WTC11 (cell line): ENCODE results near the gene CTIF. TPM values are rescaled to one million over a fixed set of nuclear protein-coding genes. Genes with fewer than 3 reads are reported as not detected.

Source experiments
- ATAC-seq: fragments of 200-7000 bp; cut with Tn5 transposase; 2 replicates; pipeline ENCODE4 v1.10.0; 2021; ENCODE audit warnings: mild to moderate bottlenecking, moderate library complexity
- CTCF ChIA-PET: fragments of 300-600 bp; sonication (Branson Sonifier 250); formaldehyde crosslinking; loops from one replicate; lab custom pipeline; 2021; ENCODE audit warnings: antibody characterized with exemption; lab: Charles Lee
- POLR2A ChIA-PET: fragments of 350-600 bp; sonication (Branson Sonifier 250); formaldehyde crosslinking; loops from one replicate; lab custom pipeline; 2021; ENCODE audit warnings: antibody characterized with exemption; lab: Charles Lee
- DNase-seq: peaks from one replicate; pipeline ENCODE4 v3.0.0; 2021; ENCODE audit warnings: low spot score
- H3K27ac Mint-ChIP-seq: 2 replicates; pipeline ENCODE4 v1.8.0; 2021; ENCODE audit warnings: mixed read lengths
- H3K27me3 Mint-ChIP-seq: 2 replicates; pipeline ENCODE4 v1.8.0; 2021; ENCODE audit warnings: low read depth, mild to moderate bottlenecking, moderate library complexity, mixed read lengths
- H3K36me3 Mint-ChIP-seq: 2 replicates; pipeline ENCODE4 v1.8.0; 2021; ENCODE audit warnings: mixed read lengths
- H3K4me1 Mint-ChIP-seq: 2 replicates; pipeline ENCODE4 v1.8.0; 2022; ENCODE audit warnings: mixed read lengths
- H3K4me3 Mint-ChIP-seq: 2 replicates; pipeline ENCODE4 v1.8.0; 2021; ENCODE audit warnings: mild to moderate bottlenecking, moderate library complexity, mixed read lengths
- H3K9me3 Mint-ChIP-seq: 2 replicates; pipeline ENCODE4 v1.8.0; 2021; ENCODE audit warnings: mixed read lengths
- ARID4B ChIP-seq: sonication (generic); formaldehyde crosslinking; IDR thresholded peaks from 2 replicates; pipeline ENCODE4 v1.8.0; 2023; ENCODE audit warnings: missing genetic modification reagents, mild to moderate bottlenecking, borderline replicate concordance
- ATF1 ChIP-seq: sonication (generic); formaldehyde crosslinking; IDR thresholded peaks from 2 replicates; pipeline ENCODE4 v1.8.1; 2023; ENCODE audit warnings: mild to moderate bottlenecking, moderate library complexity, missing genetic modification reagents
- CDX4 ChIP-seq: fragments of 250-450 bp; sonication (Bioruptor Pico); IDR thresholded peaks from 2 replicates; pipeline ENCODE4 v1.9.0; 2021; ENCODE audit warnings: moderate library complexity, mild to moderate bottlenecking, inconsistent platforms, borderline replicate concordance
- CREB1 ChIP-seq: sonication (generic); formaldehyde crosslinking; IDR thresholded peaks from 2 replicates; pipeline ENCODE4 v1.8.0; 2023; ENCODE audit warnings: mild to moderate bottlenecking, missing genetic modification reagents
- EMX1 ChIP-seq: fragments of 250-450 bp; sonication (Bioruptor Pico); IDR thresholded peaks from 2 replicates; pipeline ENCODE4 v1.8.0; 2021; ENCODE audit warnings: mild to moderate bottlenecking
- ERG ChIP-seq: fragments of 250-450 bp; sonication (Bioruptor Pico); IDR thresholded peaks from 2 replicates; pipeline ENCODE4 v1.8.0; 2021; ENCODE audit warnings: mild to moderate bottlenecking
- HMGA2 ChIP-seq: fragments of 250-450 bp; sonication (Bioruptor Pico); IDR thresholded peaks from 2 replicates; pipeline ENCODE4 v1.4.0; 2021; ENCODE audit warnings: mild to moderate bottlenecking, moderate library complexity
- MAX ChIP-seq: sonication (generic); formaldehyde crosslinking; IDR thresholded peaks from 2 replicates; pipeline ENCODE4 v1.8.0; 2022; ENCODE audit warnings: mild to moderate bottlenecking, missing genetic modification reagents
- OVOL2 ChIP-seq: fragments of 250-450 bp; sonication (Bioruptor Pico); IDR thresholded peaks from 2 replicates; pipeline ENCODE4 v1.9.0; 2021; ENCODE audit warnings: mild to moderate bottlenecking, borderline replicate concordance
- STAT6 ChIP-seq: sonication (generic); formaldehyde crosslinking; conservative IDR thresholded peaks from 2 replicates; pipeline ENCODE4 v1.8.1; 2023; ENCODE audit warnings: mild to moderate bottlenecking, low read depth, missing genetic modification reagents, moderate library complexity
- TEAD1 ChIP-seq: sonication (generic); formaldehyde crosslinking; IDR thresholded peaks from 2 replicates; pipeline ENCODE4 v1.8.0; 2022; ENCODE audit warnings: mild to moderate bottlenecking, missing genetic modification reagents
- USF1 ChIP-seq: sonication (generic); formaldehyde crosslinking; IDR thresholded peaks from 2 replicates; pipeline ENCODE4 v1.8.0; 2022; ENCODE audit warnings: mild to moderate bottlenecking, missing genetic modification reagents
- ZNF138 ChIP-seq: sonication (generic); formaldehyde crosslinking; conservative IDR thresholded peaks from 2 replicates; pipeline ENCODE4 v1.8.1; 2022; ENCODE audit warnings: mild to moderate bottlenecking, moderate library complexity, missing genetic modification reagents
- ZNF232 ChIP-seq: sonication (generic); formaldehyde crosslinking; IDR thresholded peaks from 2 replicates; pipeline ENCODE4 v1.8.0; 2022; ENCODE audit warnings: mild to moderate bottlenecking, missing genetic modification reagents
- ZNF317 ChIP-seq: sonication (generic); formaldehyde crosslinking; IDR thresholded peaks from 2 replicates; pipeline ENCODE4 v1.8.1; 2023; ENCODE audit warnings: low read depth, mild to moderate bottlenecking, moderate library complexity, missing genetic modification reagents, borderline replicate concordance
- ZNF512 ChIP-seq: sonication (generic); formaldehyde crosslinking; IDR thresholded peaks from 2 replicates; pipeline ENCODE4 v1.8.1; 2022; ENCODE audit warnings: missing genetic modification reagents, borderline replicate concordance
- ZNF532 ChIP-seq: fragments of 250-450 bp; sonication (Bioruptor Pico); IDR thresholded peaks from 2 replicates; pipeline ENCODE4 v1.9.0; 2021; ENCODE audit warnings: mild to moderate bottlenecking, borderline replicate concordance
- total RNA-seq: library from RNA; stranded (reverse); gene quantifications from 3 replicates; pipeline ENCODE4 v1.2.3, GENCODE V29; 2021

CTIF gene
- total RNA-seq, 1 experiment from 2014 or later = 28.5 TPM

GRCh38 chr18:48655508-48655907, 116.7 kb downstream of the CTIF start (continued):
- no peak for TF ChIP-seq ZNF512
- TF ChIP-seq TEAD1 (CRISPR knock-in tag) = no peak
- TF ChIP-seq ZNF232 (CRISPR knock-in tag) = no peak
- no peak for TF ChIP-seq OVOL2 (CRISPR knock-in tag)
- TF ChIP-seq ZNF138 (CRISPR knock-in tag) = no peak
- no peak for TF ChIP-seq USF1

GRCh38 chr18:48656176-48656575, 117.3 kb downstream of the CTIF start:
- Mint-ChIP-seq H3K27ac (no peak overlapping the region), H3K36me3 (no peaks in the 10 kb centered on the region), H3K9me3 (peaks cover 4% of the 10 kb centered on the region)
- no peak for TF ChIP-seq CDX4
- no peak for TF ChIP-seq HMGA2 (CRISPR knock-in tag)
- TF ChIP-seq, all 79 proteins: peak for 0
- no peak overlapping the region for H3K4me3 Mint-ChIP-seq
- no peak for ATAC-seq
- no peak for DNase-seq
- H3K27me3 Mint-ChIP-seq = peaks cover 3% of the 10 kb centered on the region; the same call in 1 of the 2 replicates
- peaks cover 3% of the 10 kb centered on the region for H3K4me1 Mint-ChIP-seq
- POLR2A ChIA-PET = no interaction called here
- CTCF ChIA-PET = no interaction called here

GRCh38 chr18:48656582-48656981, 117.8 kb downstream of the CTIF start:
- DNase-seq (no peak), ATAC-seq (no peak)
- H3K36me3 Mint-ChIP-seq = no peaks in the 10 kb centered on the region
- H3K4me3 Mint-ChIP-seq = no peak overlapping the region
- peaks cover 3% of the 10 kb centered on the region; the same call in 1 of the 2 replicates for H3K27me3 Mint-ChIP-seq
- POLR2A ChIA-PET = interaction anchor here (0.5 kb wide), 1 partner anchor 30 kb away, joined by 6 read pairs; no protein-coding TSS in a partner anchor
- H3K4me1 Mint-ChIP-seq = peaks cover 7% of the 10 kb centered on the region
- no peak overlapping the region for H3K27ac Mint-ChIP-seq
- H3K9me3 Mint-ChIP-seq = peaks cover 4% of the 10 kb centered on the region
- CTCF ChIA-PET = no interaction called here
- TF ChIP-seq ARID4B (CRISPR knock-in tag) (no peak), ATF1 (CRISPR knock-in tag) (no peak), ZNF532 (no peak), STAT6 (CRISPR knock-in tag) (no peak), ERG (CRISPR knock-in tag) (no peak), EMX1 (CRISPR knock-in tag) (no peak), CREB1 (CRISPR knock-in tag) (no peak), ZNF317 (CRISPR knock-in tag) (no peak), MAX (no peak)
